SW 1271 (cell line): ENCODE data around the gene PAGE4.
A peak's percentile ranks its signal among the peaks of the same experiment; 100 is the strongest.

Source experiments
- DNase-seq, 2 experiments: peaks; one replicate each; lab custom pipeline; 2025; lab: John Stamatoyannopoulos, UW

PAGE4 gene

GRCh38 chrX:49876750-49877149 lies 47.6 kb downstream of the PAGE4 start:
- DNase-seq, result peak in 1 of 2 experiments; percentile 12

- no peak for DNase-seq
Measured at GRCh38 chrX:49877397-49878101, 48.4 kb downstream of the PAGE4 start.

- DNase-seq, result no peak
Measured at GRCh38 chrX:49878128-49878833, 49.2 kb downstream of the PAGE4 start.

GRCh38 chrX:49878834-49879655 lies 49.9 kb downstream of the PAGE4 start, which contains the start of gene USP27X:
Gene USP27X, plus strand, starts transcription at chrX:49879484. Its CDS starts 824 bp downstream, at chrX:49880308.
- peak; percentile 23 to 68 for DNase-seq

GRCh38 chrX:49879656-49880277 lies 50.7 kb downstream of the PAGE4 start:
- DNase-seq, result no peak

GRCh38 chrX:49880668-49881067 lies 51.6 kb downstream of the PAGE4 start:
- no peak for DNase-seq
